IPS-15b (cell line): ENCODE measurements around the gene SPOCK1.

Experiments used
- H3K27me3 ChIP-seq: one replicate; pipeline ENCODE4 v1.6.1; 2013; ENCODE audit warnings: low read length; ENCODE audit not compliant: control insufficient read depth, insufficient read depth
- H3K36me3 ChIP-seq: one replicate; pipeline ENCODE4 v1.6.1; 2013; ENCODE audit warnings: low read length; ENCODE audit not compliant: control insufficient read depth, insufficient read depth
- H3K4me1 ChIP-seq: one replicate; pipeline ENCODE4 v1.6.1; 2013; ENCODE audit warnings: mild to moderate bottlenecking, low read length; ENCODE audit not compliant: control insufficient read depth, insufficient read depth
- H3K4me3 ChIP-seq: one replicate; pipeline ENCODE4 v1.5.1; 2013; ENCODE audit warnings: low read depth, low read length
- H3K9ac ChIP-seq: one replicate; pipeline ENCODE4 v1.6.1; 2013; ENCODE audit warnings: low read depth, mild to moderate bottlenecking, low read length
- H3K9me3 ChIP-seq: one replicate; pipeline ENCODE4 v1.6.1; 2013; ENCODE audit warnings: mild to moderate bottlenecking, low read length; ENCODE audit not compliant: control insufficient read depth, insufficient read depth

Gene SPOCK1

DNA sequence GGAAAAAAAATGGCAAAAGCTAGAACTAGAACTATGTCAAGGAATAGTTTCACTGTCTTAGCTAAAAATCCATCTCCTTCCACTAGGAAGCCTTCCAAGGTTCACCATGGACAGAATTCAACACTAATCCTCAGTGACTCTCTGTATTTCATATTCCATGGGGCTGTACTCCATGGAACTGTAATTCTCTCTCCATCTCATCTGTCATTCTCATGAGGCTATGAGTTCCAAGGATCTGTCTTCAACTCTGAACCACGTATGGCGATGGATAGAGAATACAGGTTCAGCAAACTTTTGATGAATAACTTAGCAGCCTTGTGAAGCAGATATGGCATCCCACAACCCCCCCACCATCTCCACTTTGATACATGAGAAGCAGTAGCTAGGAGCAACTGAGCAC lies 184.0 kb downstream of the SPOCK1 start:
- Histone ChIP-seq H3K36me3 (no peaks in the 10 kb centered on the region), H3K27me3 (no peaks in the 10 kb centered on the region), H3K4me1 (peaks cover 18% of the 10 kb centered on the region), H3K9me3 (no peaks in the 10 kb centered on the region), H3K4me3 (no peak overlapping the region), H3K9ac (no peak overlapping the region)

DNA sequence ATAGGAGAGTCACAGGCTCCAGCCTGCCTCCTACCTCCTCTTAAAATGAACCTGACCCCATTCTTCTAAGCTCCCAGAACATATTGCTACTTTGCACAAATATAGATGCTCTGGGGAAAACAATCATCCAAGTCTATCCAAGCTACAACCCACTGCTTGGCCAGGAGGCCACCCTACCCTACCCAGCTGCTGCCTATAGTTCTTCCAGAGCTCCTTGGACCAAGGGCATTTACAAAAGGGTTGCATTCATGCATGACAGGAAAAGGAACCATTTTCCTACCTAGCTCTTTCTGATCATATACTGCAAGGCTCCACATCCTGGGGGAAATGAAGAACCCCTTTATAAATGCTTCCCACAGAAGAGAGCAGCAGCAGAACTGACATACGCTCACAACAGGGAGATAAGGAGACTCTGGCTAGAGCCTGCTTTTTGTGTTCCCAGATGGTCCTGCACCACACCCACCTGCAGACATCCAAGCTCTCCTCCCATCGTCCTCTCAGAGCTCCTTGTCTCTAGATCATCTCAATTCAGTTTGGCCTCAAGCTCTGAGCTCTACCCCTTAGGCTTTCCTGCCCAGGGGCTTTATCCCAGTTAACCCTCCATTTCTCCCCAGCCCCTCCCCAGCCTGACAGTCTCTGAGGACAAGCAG lies 185.5 kb downstream of the SPOCK1 start:
- no peaks in the 10 kb centered on the region for H3K36me3 ChIP-seq
- H3K4me3 ChIP-seq: no peak overlapping the region
- H3K4me1 ChIP-seq: peaks cover 20% of the 10 kb centered on the region
- H3K27me3 ChIP-seq: no peaks in the 10 kb centered on the region
- no peaks in the 10 kb centered on the region for H3K9me3 ChIP-seq
- H3K9ac ChIP-seq: no peak overlapping the region

DNA sequence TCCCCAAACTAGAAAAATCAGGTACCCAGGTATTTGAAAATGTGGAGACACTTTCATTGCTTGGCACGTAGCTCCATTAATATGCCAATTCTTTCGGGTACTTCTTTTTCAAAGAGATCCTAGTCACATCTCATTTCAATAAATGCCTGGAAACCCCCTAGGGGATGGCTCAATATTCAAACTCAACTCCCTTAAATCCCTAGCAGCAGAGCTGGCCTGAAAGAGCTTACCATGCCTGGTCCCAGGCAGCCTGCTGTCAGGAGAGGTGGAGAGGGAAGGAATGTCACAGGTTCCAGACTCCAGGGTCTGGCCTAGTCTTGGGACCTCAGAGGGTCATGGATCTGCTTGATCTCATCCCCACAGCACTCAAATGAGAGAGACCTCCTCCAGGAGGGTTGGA lies 187.1 kb downstream of the SPOCK1 start:
- Histone ChIP-seq H3K27me3 (no peaks in the 10 kb centered on the region), H3K4me3 (no peak overlapping the region), H3K9ac (no peak overlapping the region), H3K4me1 (peaks cover 20% of the 10 kb centered on the region), H3K36me3 (no peaks in the 10 kb centered on the region), H3K9me3 (no peaks in the 10 kb centered on the region)

DNA sequence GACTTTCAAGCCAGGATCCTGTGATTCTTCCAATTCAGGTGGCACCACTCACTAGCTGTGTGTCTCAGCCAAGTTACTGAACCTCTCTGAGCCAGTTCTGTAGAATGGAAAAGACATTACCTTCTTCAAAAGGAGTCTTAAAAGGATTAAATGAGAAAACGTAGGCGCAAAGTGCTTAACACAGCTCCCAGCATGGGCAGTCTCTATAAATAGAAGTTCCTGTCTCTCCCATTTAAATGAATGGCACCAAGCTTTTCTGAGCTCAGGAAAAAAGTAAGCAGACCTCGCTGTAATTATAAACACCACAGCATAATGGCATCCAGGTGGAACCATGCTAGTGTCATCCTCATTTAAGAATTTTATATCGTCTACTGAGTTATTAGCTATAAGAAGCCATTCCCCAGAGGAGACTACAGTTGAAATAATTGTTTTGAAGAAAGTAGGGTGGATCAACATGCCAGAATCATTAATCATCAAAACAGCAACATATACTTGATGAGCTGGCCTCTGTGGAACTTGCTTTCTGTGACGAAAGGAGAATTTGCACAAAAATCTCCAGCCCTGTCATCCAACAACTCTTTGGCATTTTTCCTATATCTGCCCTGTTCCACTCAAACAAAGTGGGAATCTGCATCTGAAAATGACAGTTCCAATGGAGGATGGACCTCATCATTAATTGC lies 188.9 kb downstream of the SPOCK1 start:
- Histone ChIP-seq H3K9ac (no peak overlapping the region), H3K9me3 (no peaks in the 10 kb centered on the region), H3K4me3 (no peak overlapping the region), H3K36me3 (no peaks in the 10 kb centered on the region), H3K4me1 (peaks cover 16% of the 10 kb centered on the region), H3K27me3 (no peaks in the 10 kb centered on the region)

DNA sequence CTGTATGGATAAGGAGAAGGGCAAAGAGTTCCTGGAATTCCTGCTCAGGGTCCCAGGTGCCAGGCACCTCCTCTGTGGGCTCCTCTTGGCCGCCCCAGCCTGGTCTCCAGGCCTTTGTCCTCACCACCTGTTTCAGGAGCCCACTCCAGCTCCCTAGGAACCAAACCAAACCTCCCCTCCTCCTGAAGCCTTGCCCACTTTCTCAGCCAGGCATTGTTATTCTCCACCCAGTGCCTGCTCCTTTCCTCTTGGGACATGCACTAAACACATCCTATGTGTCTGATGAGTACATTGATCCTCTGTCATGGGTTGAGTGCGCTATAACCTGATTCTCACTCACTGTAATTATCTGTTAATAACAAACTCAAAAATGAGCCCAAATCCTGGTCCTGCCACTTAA lies 189.8 kb downstream of the SPOCK1 start:
- Histone ChIP-seq H3K36me3 (no peaks in the 10 kb centered on the region), H3K9me3 (no peaks in the 10 kb centered on the region), H3K9ac (no peak overlapping the region), H3K4me3 (no peak overlapping the region), H3K4me1 (peaks cover 16% of the 10 kb centered on the region), H3K27me3 (no peaks in the 10 kb centered on the region)

DNA sequence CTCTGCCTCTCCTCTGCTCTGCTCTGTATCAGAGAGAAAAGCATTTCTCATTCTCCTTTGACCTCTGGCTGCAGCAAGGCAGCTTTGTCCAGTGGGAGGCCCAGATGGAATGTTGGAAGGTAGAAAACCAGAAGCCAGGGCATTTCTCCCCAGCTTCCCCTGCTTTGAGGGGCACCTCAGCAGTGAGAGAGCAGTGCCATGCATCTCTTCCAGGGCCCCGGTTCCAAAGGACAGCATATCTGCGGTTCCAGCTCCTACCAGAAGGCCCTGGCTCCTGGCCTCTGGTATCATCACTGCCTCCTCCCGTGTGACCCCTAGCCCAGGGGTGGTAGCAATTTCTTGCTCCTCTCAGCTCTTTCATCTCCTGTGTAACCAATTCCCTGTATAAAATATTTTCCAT lies 190.8 kb downstream of the SPOCK1 start:
- Histone ChIP-seq H3K4me3 (no peak overlapping the region), H3K4me1 (peaks cover 16% of the 10 kb centered on the region), H3K9ac (no peak overlapping the region), H3K36me3 (no peaks in the 10 kb centered on the region), H3K9me3 (no peaks in the 10 kb centered on the region), H3K27me3 (no peaks in the 10 kb centered on the region)

DNA sequence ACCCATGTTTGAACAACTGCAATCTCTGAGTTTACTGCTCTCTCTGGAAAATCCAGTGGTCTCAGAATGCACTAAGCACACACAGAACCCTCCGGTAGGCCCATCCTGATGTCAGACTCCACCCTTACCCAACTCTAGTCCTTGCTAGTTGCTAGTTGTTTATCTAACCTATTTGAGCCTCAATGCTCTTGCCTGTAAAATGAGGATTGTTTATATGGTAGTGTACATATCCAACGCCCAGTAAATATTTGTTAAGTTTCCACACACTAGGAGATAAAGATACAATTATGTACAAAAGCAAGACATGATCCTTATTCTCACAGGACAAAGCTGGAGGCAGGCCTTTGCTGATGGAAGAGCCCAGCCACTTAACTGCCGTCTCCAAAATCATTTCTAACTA lies 192.2 kb downstream of the SPOCK1 start:
- Histone ChIP-seq H3K27me3 (no peaks in the 10 kb centered on the region), H3K4me1 (peaks cover 13% of the 10 kb centered on the region), H3K9me3 (no peaks in the 10 kb centered on the region), H3K36me3 (no peaks in the 10 kb centered on the region), H3K9ac (no peak overlapping the region), H3K4me3 (no peak overlapping the region)

DNA sequence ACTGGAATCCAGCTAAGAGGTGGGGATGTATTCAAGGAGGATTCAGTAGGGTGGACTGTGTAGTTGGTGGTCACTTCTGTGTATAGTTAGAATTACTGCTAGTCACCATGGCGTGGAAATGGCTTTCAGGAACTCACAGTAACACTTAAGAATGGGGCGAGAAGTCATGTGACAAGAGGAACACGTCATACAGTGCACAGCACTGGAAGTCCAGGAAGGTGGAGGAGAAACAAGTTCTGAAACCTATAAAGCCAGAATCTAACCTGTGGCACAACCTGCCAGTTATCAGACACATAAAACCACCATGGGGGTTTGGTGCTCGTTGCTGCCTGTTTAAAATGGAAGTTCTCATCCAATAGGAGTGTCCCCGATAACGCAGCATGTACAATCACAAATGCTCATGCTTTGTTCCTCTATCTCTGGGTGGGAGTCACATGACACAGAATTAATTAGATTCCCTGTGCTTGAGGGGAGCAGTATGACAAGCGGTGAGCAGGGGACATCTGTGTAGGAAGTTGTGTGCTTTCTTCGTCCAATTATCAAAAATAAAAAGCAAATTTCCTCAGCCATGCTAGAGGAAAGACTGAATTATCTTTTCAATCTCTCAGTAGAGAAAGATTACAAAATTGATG lies 193.0 kb downstream of the SPOCK1 start:
- Histone ChIP-seq H3K27me3 (no peaks in the 10 kb centered on the region), H3K4me1 (peaks cover 12% of the 10 kb centered on the region), H3K36me3 (no peaks in the 10 kb centered on the region), H3K9me3 (no peaks in the 10 kb centered on the region), H3K9ac (no peak overlapping the region), H3K4me3 (no peak overlapping the region)

DNA sequence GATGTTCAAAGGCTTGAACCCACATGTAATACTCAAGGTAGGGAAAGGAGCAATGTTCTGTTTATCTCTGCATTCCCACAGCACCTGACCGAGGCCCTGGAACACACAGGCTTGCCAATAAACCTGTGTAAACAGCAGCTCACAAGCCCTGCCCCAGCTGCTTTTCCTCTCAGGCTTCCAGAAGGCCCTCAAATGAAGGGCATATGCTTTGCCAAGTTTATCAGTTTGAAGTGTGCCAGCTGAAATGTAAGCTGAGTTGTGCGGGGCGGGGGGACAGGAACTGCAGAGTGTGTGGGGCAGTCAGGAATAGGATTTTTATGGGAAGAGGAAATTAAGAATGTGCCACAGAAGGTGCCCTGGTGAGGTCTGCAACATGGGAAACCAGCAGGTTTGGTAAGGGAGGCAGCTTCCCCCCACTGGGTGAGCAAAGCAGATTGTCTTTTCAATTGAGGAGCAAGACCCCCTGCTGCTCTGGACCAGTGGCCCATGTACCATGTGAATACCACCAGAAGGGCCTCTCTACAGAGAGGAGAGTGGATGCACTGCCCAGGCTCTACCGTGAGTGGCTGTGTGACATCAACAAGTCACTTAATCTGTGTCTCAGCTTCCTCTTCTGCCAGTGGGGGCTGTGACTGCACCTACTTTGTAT lies 194.8 kb downstream of the SPOCK1 start:
- Histone ChIP-seq H3K9me3 (no peaks in the 10 kb centered on the region), H3K4me1 (no peaks in the 10 kb centered on the region), H3K36me3 (no peaks in the 10 kb centered on the region), H3K4me3 (no peak overlapping the region), H3K9ac (no peak overlapping the region), H3K27me3 (no peaks in the 10 kb centered on the region)

DNA sequence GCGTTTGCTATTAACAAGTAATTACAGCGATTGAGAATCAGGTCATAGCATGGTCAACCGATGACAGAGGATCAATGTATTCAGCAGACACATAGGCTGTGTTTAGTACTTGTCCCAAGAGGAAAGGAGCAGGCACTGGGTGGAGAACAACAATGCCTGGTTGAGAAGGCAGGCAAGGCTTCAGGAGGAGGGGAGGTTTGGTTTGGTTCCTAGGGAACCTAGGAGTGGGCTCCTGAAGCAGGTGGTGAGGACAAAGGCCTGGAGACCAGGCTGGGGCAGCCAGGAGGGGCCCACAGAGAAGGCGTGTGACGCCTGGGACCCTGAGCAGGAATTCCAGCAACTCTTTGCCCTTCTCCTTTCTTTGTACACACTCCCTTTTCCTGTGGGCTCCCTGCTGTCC lies 195.6 kb downstream of the SPOCK1 start:
- no peaks in the 10 kb centered on the region for H3K36me3 ChIP-seq
- H3K4me3 ChIP-seq: no peak overlapping the region
- no peaks in the 10 kb centered on the region for H3K27me3 ChIP-seq
- H3K4me1 ChIP-seq: no peaks in the 10 kb centered on the region
- H3K9me3 ChIP-seq: no peaks in the 10 kb centered on the region
- no peak overlapping the region for H3K9ac ChIP-seq

DNA sequence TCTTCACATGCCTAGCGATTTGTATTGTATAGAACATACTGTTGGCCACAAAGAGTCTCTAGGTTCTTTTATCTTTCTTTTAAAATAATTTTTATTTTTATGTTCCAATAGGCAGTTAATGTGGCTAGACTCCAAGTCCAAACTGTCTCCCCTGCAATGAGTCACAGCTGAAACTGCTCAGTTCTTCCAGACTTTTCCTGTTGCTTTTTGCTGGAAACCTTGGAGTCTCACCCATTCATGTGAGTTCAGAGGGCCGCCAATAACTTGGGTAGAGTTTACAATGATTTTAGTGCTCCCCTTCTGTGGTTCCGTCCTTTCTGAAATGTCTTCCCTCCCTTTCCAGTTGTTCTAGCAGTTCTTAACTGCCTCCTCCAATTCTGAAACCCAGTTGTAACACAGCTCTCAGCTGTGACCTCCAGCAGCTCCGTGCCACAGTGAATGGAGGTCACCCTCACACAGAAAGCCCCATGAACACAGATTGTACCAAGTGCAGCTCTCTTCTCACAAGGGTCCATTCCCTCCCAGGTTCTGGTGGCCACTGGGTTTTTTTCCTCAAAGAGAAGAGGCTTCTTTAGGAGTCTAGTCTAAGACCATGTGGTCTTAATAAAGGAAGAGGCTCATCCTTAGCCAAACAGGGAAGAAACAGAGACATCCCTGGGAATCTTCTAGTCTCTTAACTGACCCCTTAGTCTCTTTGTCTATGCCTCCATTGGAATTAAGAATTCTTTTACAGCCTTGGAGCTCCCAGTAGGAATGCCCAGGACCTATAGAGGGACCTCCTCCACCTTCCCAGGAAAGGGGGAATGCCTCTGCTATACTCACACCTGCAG lies 198.5 kb downstream of the SPOCK1 start:
- Histone ChIP-seq H3K27me3 (no peaks in the 10 kb centered on the region), H3K9me3 (no peaks in the 10 kb centered on the region), H3K4me1 (no peaks in the 10 kb centered on the region), H3K9ac (no peak overlapping the region), H3K36me3 (no peaks in the 10 kb centered on the region), H3K4me3 (no peak overlapping the region)
